K562 (cell line): Measurements from ENCODE around the gene SNX10. TPM values are rescaled to one million over a fixed set of nuclear protein-coding genes. Genes with fewer than 3 reads are reported as not detected.

Experiments used
- ATAC-seq: fragments of 200-7000 bp; cut with Tn5 transposase; 3 replicates; pipeline ENCODE4 v1.9.1; 2020; ENCODE audit warnings: moderate library complexity
- BruUV-seq: library from RNA; stranded (reverse); fragments of 400-500 nt; replicated peaks from 2 replicates; lab custom pipeline; 2021; lab: Mats Ljungman, UMichigan
- CTCF ChIA-PET: fragments of 300-600 bp; formaldehyde crosslinking; extraction: SDS; loops from one replicate; lab custom pipeline; 2021; ENCODE audit warnings: low intra/inter-chr PET ratio; lab: Yijun Ruan, JAX
- POLR2A ChIA-PET: fragments of 300-600, 350-650 bp; sonication (Branson Sonifier 250); formaldehyde crosslinking; extraction: SDS; loops from one replicate; lab custom pipeline; 2021; ENCODE audit warnings: antibody characterized with exemption, inconsistent platforms; lab: Yijun Ruan, JAX
- DNase-seq, 4 experiments: peaks; one replicate each; pipeline versions ENCODE4 v3.0.0 to v3.0.0-alpha.2; 2011 to 2018; ENCODE audit warnings: low spot score in 3 of 4, mixed read lengths in 3 of 4; ENCODE audit errors: extremely low read depth in 1 of 4
- FAIRE-seq: peaks from 2 replicates; lab custom pipeline; 2011; peaks lifted over from hg19 to GRCh38; lab: Jason Lieb, UNC
- H2AFZ ChIP-seq: 2 replicates; pipeline ENCODE4 v1.6.0; 2011; ENCODE audit warnings: low read depth, low read length, control low read depth, inconsistent platforms
- H3K27ac ChIP-seq: fragments of 200-600 bp; 3 replicates; pipeline ENCODE4 v1.8.0; 2011; ENCODE audit warnings: low read depth, mild to moderate bottlenecking, control low read depth, inconsistent platforms, low read length, moderate library complexity, mixed read lengths; ENCODE audit errors: extremely low read depth
- H3K27me3 ChIP-seq, 2 experiments: fragments of 300-600 bp in 1 of 2; 2 replicates in 1 of 2; 3 replicates in 1 of 2; pipeline versions ENCODE4 v1.6.0 to v1.8.0; 2011; ENCODE audit warnings: inconsistent platforms in 2 of 2, low read length in 2 of 2, mild to moderate bottlenecking in 1 of 2, mixed read lengths in 1 of 2, moderate library complexity in 1 of 2; ENCODE audit not compliant: control insufficient read depth in 2 of 2, insufficient read depth in 2 of 2
- H3K36me3 ChIP-seq: fragments of 300-600 bp; 3 replicates; pipeline ENCODE4 v1.8.0; 2011; ENCODE audit warnings: mild to moderate bottlenecking, low read length, inconsistent platforms; ENCODE audit not compliant: control insufficient read depth, insufficient read depth
- H3K4me1 ChIP-seq, 2 experiments: fragments of 200-600 bp in 1 of 2; replicated peaks in 1 of 2; 2 replicates in 1 of 2; 3 replicates in 1 of 2; pipeline versions ENCODE4 v1.5.1 to v1.8.0; 2011; ENCODE audit warnings: inconsistent platforms in 2 of 2, low read length in 2 of 2, mild to moderate bottlenecking in 1 of 2, mixed read lengths in 1 of 2, moderate library complexity in 1 of 2; ENCODE audit not compliant: control insufficient read depth in 2 of 2, insufficient read depth in 2 of 2
- H3K4me2 ChIP-seq: 2 replicates; pipeline ENCODE4 v1.6.1; 2011; ENCODE audit warnings: low read length, control low read depth, inconsistent platforms, mixed read lengths; ENCODE audit not compliant: insufficient read depth
- H3K4me3 ChIP-seq: fragments of 200-600 bp; sonication (generic), shearing (Covaris generic); 2 replicates; pipeline ENCODE4 v1.5.1; 2016; ENCODE audit warnings: control low read depth, inconsistent platforms
- H3K79me2 ChIP-seq: fragments of 200-600 bp; 3 replicates; pipeline ENCODE4 v1.8.0; 2011; ENCODE audit warnings: low read length, inconsistent platforms; ENCODE audit not compliant: control insufficient read depth, insufficient read depth
- H3K9ac ChIP-seq, 2 experiments: 2 replicates each; pipeline versions ENCODE4 v1.6.0 to v1.6.1; 2011; ENCODE audit warnings: low read depth in 2 of 2, low read length in 2 of 2, control low read depth in 1 of 2, inconsistent platforms in 1 of 2, mild to moderate bottlenecking in 1 of 2, mixed read lengths in 1 of 2; ENCODE audit not compliant: insufficient read depth in 1 of 2
- H3K9me1 ChIP-seq: one replicate; pipeline ENCODE4 v1.6.0; 2011; ENCODE audit warnings: inconsistent platforms, mild to moderate bottlenecking, low read length, moderate library complexity; ENCODE audit not compliant: control insufficient read depth, insufficient read depth
- H3K9me3 ChIP-seq: replicated peaks from 2 replicates; pipeline ENCODE4 v1.5.1; 2011; ENCODE audit warnings: low read depth, low read length, inconsistent platforms; ENCODE audit not compliant: control insufficient read depth, insufficient read depth
- H4K20me1 ChIP-seq: replicated peaks from 2 replicates; pipeline ENCODE4 v1.6.1; 2011; ENCODE audit warnings: low read length, inconsistent platforms, mixed read lengths; ENCODE audit not compliant: control insufficient read depth, insufficient read depth
- CHCHD3 ChIP-seq: fragments of 250-450 bp; sonication (Bioruptor Pico); IDR thresholded peaks from 2 replicates; pipeline ENCODE4 v2.1.2; 2022; ENCODE audit warnings: mild to moderate bottlenecking
- ELF1 ChIP-seq: fragments of 200-800 bp; sonication (Bioruptor generic); IDR thresholded peaks from 2 replicates; pipeline ENCODE4 v1.6.1; 2016; ENCODE audit warnings: missing genetic modification characterization, missing compliant biosample characterization
- ZKSCAN8 ChIP-seq: fragments of 200-800 bp; sonication (Bioruptor generic); IDR thresholded peaks from 2 replicates; pipeline ENCODE4 v1.6.1; 2016; ENCODE audit warnings: missing genetic modification characterization, missing compliant biosample characterization
- WGBS: fragments of 100-300 bp; shearing (Covaris generic); methylation state at CpG from one replicate; pipeline ENCODE4 v1.1.6; 2016; ENCODE audit warnings: low coverage, mixed read lengths; ENCODE audit not compliant: insufficient coverage; ENCODE audit errors: missing lambda C conversion rate; 5-methylcytosine and 5-hydroxymethylcytosine counted together
- in situ Hi-C: fragments of 300-500 bp; cut with MboI; formaldehyde crosslinking; loops from 4 replicates; pipeline ENCODE4 v1.15.0; 2018; ENCODE audit warnings: inconsistent platforms, mixed read lengths
- intact Hi-C: fragments of 100-400 bp; cut with micrococcal nuclease; formaldehyde crosslinking; loops from 2 replicates; pipeline ENCODE4 v1.14.2; 2022
- polyA plus RNA-seq, 8 experiments: library from polyadenylated mRNA; depleted of rRNA in 4 of 8; stranded (reverse) in 5 of 8; unstranded in 3 of 8; fragments of >200 nt; fragmentation: Nextera tagmentation in 2 of 8; fragmentation: Illumina TruSeq in 1 of 8; extraction: Ambion mirVana in 2 of 8; extraction: Trizol in 1 of 8; gene quantifications; 2 replicates each; pipeline versions ENCODE4 v1.2.1 to v1.2.3, GENCODE V29; 2011 to 2014; ENCODE audit warnings: inconsistent platforms in 1 of 8, missing spikeins in 1 of 8
- total RNA-seq, 7 experiments: library from RNA; depleted of rRNA in 6 of 7; stranded (reverse); fragments of >200 nt in 6 of 7; fragmentation: Illumina TruSeq in 2 of 7; extraction: Trizol in 2 of 7; gene quantifications; 2 replicates each; pipeline versions ENCODE4 v1.2.1 to v1.2.3, GENCODE V29; 2011 to 2021; ENCODE audit warnings: low replicate concordance in 1 of 7
- TF ChIP-seq, protein P1 (sequence below): sonication (generic); formaldehyde crosslinking; IDR thresholded peaks from 2 replicates; pipeline ENCODE4 v1.8.1; 2022; ENCODE audit warnings: missing genetic modification reagents
- TF ChIP-seq, protein P2 (sequence below): fragments of 250-450 bp; sonication (Bioruptor Pico); IDR thresholded peaks from 2 replicates; pipeline ENCODE4 v1.8.0; 2021; ENCODE audit warnings: borderline replicate concordance, mild to moderate bottlenecking, moderate library complexity; ENCODE audit not compliant: poor library complexity, severe bottlenecking
- TF ChIP-seq, protein P3 (sequence below), 2 experiments: fragments of 450-650 bp; IDR thresholded peaks; 2 replicates each; pipeline ENCODE4 v1.6.1; 2016; ENCODE audit warnings: mild to moderate bottlenecking in 2 of 2, borderline replicate concordance in 1 of 2, low read depth in 1 of 2, moderate library complexity in 1 of 2

The SNX10 gene
- total and polyA plus RNA-seq, 9 of the 15 experiments (the other 6 are each of a cell fraction or from before 2014, with no cell fraction given) = 6.9 to 16.5 (median 11.5) TPM

DNA sequence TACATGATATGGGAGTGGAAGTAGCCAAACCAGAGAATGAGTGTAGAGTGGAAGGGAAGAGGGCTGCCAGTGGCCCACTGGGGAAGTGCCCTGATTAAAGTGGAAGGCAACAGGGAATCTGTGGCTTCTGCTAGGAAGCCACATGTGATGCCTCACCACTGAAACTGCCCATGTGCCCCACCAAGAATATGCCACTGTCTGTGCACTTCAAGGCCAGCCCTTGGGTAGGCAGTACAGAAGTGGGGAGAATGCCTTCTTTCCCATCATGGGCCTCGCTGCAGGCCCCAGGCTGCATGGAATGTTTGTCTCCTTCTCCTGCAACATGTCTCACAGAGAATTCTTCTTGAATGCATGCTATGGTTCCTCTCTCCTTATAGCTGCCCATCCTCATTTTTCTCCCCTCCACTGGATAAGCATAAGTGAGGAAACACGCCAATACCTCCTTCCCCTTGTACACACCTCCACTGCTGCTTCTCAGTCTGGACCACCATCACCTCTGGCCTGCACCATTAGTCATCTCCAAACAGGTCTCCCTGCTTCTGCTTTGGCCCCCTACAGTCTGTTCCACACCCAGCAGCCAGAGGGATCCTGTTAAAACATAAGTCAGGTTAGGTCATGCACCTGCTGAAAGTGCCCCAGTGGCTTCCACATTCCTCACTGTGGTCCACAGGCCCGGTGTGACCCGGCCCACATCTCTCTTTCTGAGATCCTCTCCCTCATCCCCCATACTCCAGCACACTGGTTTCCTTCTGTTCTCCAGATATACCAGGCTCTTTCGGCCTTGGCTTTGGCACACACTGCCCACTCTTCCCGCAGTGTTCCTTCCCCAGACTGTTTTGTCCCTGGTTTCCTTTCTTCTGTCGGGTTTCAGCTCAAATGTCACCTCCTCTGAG is 37.1 kb downstream of the SNX10 start (continued):
- TF ChIP-seq CHCHD3 (CRISPR knock-in tag) (no peak), ZKSCAN8 (CRISPR knock-in tag) (no peak)
- TF ChIP-seq, protein P1, sequence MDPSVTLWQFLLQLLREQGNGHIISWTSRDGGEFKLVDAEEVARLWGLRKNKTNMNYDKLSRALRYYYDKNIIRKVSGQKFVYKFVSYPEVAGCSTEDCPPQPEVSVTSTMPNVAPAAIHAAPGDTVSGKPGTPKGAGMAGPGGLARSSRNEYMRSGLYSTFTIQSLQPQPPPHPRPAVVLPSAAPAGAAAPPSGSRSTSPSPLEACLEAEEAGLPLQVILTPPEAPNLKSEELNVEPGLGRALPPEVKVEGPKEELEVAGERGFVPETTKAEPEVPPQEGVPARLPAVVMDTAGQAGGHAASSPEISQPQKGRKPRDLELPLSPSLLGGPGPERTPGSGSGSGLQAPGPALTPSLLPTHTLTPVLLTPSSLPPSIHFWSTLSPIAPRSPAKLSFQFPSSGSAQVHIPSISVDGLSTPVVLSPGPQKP (CRISPR knock-in tag) = no peak
- TF ChIP-seq, protein P2, sequence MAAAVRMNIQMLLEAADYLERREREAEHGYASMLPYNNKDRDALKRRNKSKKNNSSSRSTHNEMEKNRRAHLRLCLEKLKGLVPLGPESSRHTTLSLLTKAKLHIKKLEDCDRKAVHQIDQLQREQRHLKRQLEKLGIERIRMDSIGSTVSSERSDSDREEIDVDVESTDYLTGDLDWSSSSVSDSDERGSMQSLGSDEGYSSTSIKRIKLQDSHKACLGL = no peak

DNA sequence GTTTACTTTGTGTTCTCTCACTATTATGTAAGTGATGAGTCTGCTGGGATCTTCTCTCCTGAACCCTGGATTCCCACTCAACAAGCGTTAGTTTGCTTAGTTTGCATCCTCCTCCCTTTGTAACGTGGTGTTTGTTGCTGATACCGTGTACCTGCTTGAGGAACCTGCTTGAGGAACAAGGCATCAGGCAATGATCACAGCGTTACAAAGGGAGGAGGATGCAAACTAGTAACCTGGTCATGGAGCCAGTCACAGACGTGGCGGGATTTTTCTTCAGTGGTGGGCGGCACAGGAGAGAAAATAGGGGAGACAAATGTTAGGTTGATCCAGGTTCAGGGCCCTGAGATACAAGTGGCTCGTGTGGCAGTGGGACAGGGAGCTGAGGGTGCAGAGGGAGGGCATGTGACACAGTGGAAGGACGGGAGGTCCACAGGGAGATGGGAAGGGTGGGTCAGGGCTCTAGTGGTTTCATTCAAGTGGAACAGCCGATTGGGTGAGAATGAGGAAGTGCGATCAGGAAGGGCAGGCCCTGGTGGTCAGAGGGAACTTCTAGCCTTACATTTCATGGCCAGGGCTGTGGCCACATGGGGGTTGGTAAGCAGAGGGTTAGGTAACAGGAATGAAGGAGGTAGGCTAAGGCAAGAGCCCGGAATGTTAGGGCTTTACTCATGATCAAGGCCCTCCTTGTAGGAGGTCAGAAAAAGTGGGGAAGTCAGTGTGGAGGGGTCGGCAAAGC is 38.0 kb downstream of the SNX10 start:
- Histone ChIP-seq H3K9ac (0 out of 4 replicates have a peak overlapping the region, but pooled peaks of 1 of the 2 experiments have one; percentile 17), H3K4me2 (no peak overlapping the region; the same call in 1 of the 2 replicates), H4K20me1 (no peaks in the 10 kb centered on the region), H3K27me3 (no peaks in the 10 kb centered on the region), H3K36me3 (no peaks in the 10 kb centered on the region), H3K4me3 (no peak overlapping the region), H3K79me2 (no peaks in the 10 kb centered on the region), H3K9me1 (no peaks in the 10 kb centered on the region), H3K9me3 (no peaks in the 10 kb centered on the region), H2AFZ (peak overlapping the region; percentile 60), H3K4me1 (peaks cover 6 to 9% of the 10 kb centered on the region in 2 experiments; a peak in 4 of 5 replicates), H3K27ac (no peak overlapping the region; the same call in 2 of the 3 replicates)
- FAIRE-seq (peak; percentile 6), DNase-seq (peak in 1 of 4 experiments; percentile 23), ATAC-seq (peak; percentile 84)
- ChIA-PET CTCF (no interaction called here), POLR2A (interaction anchor here (0.6 kb wide), 1 partner anchor 1221 kb away, joined by 3 read pairs; no protein-coding TSS in a partner anchor)
- in situ Hi-C loops (no loop called here), intact Hi-C loops (no loop called here)
- no TSS peak for BruUV-seq
- 43% methylated on average over 12 of the region's 13 CpGs for WGBS
- TF ChIP-seq, protein P3, sequence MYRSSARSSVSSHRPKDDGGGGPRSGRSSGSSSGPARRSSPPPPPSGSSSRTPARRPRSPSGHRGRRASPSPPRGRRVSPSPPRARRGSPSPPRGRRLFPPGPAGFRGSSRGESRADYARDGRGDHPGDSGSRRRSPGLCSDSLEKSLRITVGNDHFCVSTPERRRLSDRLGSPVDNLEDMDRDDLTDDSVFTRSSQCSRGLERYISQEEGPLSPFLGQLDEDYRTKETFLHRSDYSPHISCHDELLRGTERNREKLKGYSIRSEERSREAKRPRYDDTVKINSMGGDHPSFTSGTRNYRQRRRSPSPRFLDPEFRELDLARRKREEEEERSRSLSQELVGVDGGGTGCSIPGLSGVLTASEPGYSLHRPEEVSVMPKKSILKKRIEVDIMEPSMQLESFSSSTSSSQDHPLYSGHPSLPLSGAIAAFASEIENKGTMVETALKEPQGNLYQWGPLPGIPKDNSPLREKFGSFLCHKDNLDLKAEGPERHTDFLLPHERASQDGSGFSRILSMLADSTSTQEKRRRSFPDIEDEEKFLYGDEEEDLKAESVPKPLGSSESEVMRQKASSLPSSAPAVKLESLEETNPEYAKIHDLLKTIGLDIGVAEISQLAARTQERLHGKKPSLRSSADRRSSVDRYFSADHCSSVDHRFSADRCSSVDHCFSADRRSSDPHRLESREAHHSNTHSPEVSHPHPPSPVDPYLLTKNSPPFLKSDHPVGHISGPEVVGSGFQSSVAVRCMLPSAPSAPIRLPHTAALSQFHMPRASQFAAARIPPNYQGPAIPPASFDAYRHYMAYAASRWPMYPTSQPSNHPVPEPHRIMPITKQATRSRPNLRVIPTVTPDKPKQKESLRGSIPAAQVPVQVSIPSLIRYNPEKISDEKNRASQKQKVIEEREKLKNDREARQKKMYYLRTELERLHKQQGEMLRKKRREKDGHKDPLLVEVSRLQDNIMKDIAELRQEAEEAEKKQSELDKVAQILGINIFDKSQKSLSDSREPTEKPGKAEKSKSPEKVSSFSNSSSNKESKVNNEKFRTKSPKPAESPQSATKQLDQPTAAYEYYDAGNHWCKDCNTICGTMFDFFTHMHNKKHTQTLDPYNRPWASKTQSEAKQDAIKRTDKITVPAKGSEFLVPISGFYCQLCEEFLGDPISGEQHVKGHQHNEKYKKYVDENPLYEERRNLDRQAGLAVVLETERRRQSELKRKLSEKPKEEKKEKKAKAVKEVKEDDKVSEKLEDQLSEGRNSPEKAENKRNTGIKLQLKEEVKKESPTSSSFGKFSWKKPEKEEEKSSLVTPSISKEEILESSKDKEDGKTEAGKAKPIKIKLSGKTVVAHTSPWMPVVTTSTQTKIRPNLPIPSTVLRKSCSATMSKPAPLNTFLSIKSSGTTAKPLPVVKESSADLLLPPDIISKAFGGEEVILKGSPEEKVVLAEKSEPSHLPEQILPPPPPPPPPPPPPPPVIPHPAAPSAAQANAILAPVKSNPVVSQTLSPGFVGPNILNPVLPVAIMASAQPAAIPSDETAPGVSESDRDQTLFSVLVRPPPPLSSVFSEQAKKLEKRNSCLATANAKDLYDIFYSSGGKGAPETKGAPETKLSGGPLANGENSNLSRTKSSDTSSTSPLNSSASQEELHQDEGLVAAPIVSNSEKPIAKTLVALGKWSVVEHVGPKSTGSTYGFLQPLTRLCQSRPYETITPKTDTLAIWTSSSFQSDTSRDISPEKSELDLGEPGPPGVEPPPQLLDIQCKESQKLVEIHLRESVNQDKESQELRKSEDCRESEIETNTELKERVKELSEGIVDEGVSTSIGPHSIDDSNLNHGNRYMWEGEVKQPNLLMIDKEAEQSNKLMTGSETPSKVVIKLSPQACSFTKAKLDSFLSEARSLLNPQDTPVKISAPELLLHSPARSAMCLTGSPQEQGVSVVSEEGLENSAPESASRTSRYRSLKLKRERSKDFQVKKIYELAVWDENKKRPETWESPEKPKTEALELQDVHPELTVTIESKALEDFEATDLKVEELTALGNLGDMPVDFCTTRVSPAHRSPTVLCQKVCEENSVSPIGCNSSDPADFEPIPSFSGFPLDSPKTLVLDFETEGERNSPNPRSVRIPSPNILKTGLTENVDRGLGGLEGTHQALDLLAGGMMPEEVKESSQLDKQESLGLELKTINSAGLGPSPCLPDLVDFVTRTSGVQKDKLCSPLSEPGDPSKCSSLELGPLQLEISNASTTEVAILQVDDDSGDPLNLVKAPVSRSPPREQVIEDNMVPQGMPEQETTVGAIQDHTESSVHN (IDR thresholded peaks at IDR 0.05; ENCODE audit: borderline replicate concordance in 1 of 2, low read depth in 1 of 2) = no peak
- TF ChIP-seq ELF1 (tag) = peak; percentile 63
